Measurements from ENCODE around the gene KMT2D.

KMT2D gene

GRCh38 chr12:49022558-49023178 is 37.9 kb downstream of the KMT2D start:
- no peak overlapping the region for H3K23ac ChIP-seq (ENCODE audit: low read length in 2 of 2)
- WGBS, result 96% methylated on average over 14 of the region's 15 CpGs

GRCh38 chr12:49021292-49021915 is 39.2 kb downstream of the KMT2D start:
- H3K27me3 ChIP-seq (ENCODE audit: control insufficient read depth in 1 of 2, insufficient read depth in 1 of 2, low read length in 2 of 2), result no peaks in the 10 kb centered on the region

More at GRCh38 chr12:49022558-49023178, 37.9 kb downstream of the KMT2D start:
- Histone ChIP-seq H4K91ac (ENCODE audit: low read length) (no peak overlapping the region), H3K36me3 (ENCODE audit: control insufficient read depth in 1 of 2, insufficient read depth in 2 of 2, low read depth in 1 of 2, low read length in 2 of 2) (peaks cover 64 to 66% of the 10 kb centered on the region in 2 experiments), H3K4me1 (ENCODE audit: control insufficient read depth, insufficient read depth, low read depth, low read length) (peaks cover 1% of the 10 kb centered on the region), H3K27ac (ENCODE audit: low read length, poor library complexity, severe bottlenecking) (no peak overlapping the region), H2AK5ac (ENCODE audit: low read length, severe bottlenecking) (no peak overlapping the region), H3K14ac (ENCODE audit: low read length in 2 of 2) (no peak overlapping the region), H2BK12ac (ENCODE audit: low read length in 2 of 2) (no peak overlapping the region), H2BK15ac (ENCODE audit: low read depth, poor library complexity, severe bottlenecking) (no peak overlapping the region), H3K9me3 (ENCODE audit: control insufficient read depth, low read length) (no peaks in the 10 kb centered on the region), H2BK120ac (ENCODE audit: low read depth, low read length) (no peak overlapping the region), H3K4ac (ENCODE audit: low read depth in 1 of 2, low read length in 2 of 2) (no peak overlapping the region), H3K18ac (ENCODE audit: low read depth in 1 of 2, low read length in 2 of 2) (no peak overlapping the region), H4K8ac (ENCODE audit: low read length) (no peak overlapping the region), H3K9ac (ENCODE audit: low read length) (no peak overlapping the region), H2AFZ (ENCODE audit: low read depth, low read length) (no peak overlapping the region), H2BK5ac (ENCODE audit: low read depth, low read length, poor library complexity, severe bottlenecking) (no peak overlapping the region), H3K79me1 (replicated peaks; ENCODE audit: low read length, poor library complexity, severe bottlenecking) (peaks cover 19% of the 10 kb centered on the region), H3K4me3 (ENCODE audit: insufficient read depth in 1 of 2, low read depth in 1 of 2, low read length in 2 of 2) (no peak overlapping the region), H3K27me3 (ENCODE audit: control insufficient read depth in 1 of 2, insufficient read depth in 1 of 2, low read length in 2 of 2) (no peaks in the 10 kb centered on the region), H3K4me2 (ENCODE audit: low read length, poor library complexity, severe bottlenecking) (no peak overlapping the region)
- no peak for DNase-seq

GRCh38 chr12:49020441-49020840 is 40.2 kb downstream of the KMT2D start:
- Histone ChIP-seq H3K4me1 (ENCODE audit: control insufficient read depth, insufficient read depth, low read depth, low read length) (peaks cover 5% of the 10 kb centered on the region), H2AFZ (ENCODE audit: low read depth, low read length) (no peak overlapping the region), H2BK5ac (ENCODE audit: low read depth, low read length, poor library complexity, severe bottlenecking) (no peak overlapping the region), H2BK120ac (ENCODE audit: low read depth, low read length) (no peak overlapping the region), H3K79me1 (replicated peaks; ENCODE audit: low read length, poor library complexity, severe bottlenecking) (peaks cover 25% of the 10 kb centered on the region), H3K23ac (ENCODE audit: low read length in 2 of 2) (no peak overlapping the region), H4K8ac (ENCODE audit: low read length) (no peak overlapping the region), H3K27me3 (ENCODE audit: control insufficient read depth in 1 of 2, insufficient read depth in 1 of 2, low read length in 2 of 2) (no peaks in the 10 kb centered on the region), H3K4me2 (ENCODE audit: low read length, poor library complexity, severe bottlenecking) (no peak overlapping the region), H3K18ac (ENCODE audit: low read depth in 1 of 2, low read length in 2 of 2) (no peak overlapping the region), H2BK15ac (ENCODE audit: low read depth, poor library complexity, severe bottlenecking) (no peak overlapping the region), H3K14ac (ENCODE audit: low read length in 2 of 2) (no peak overlapping the region), H2AK5ac (ENCODE audit: low read length, severe bottlenecking) (no peak overlapping the region), H3K9me3 (ENCODE audit: control insufficient read depth, low read length) (no peaks in the 10 kb centered on the region), H3K4me3 (ENCODE audit: insufficient read depth in 1 of 2, low read depth in 1 of 2, low read length in 2 of 2) (no peak overlapping the region), H3K4ac (ENCODE audit: low read depth in 1 of 2, low read length in 2 of 2) (no peak overlapping the region), H3K27ac (ENCODE audit: low read length, poor library complexity, severe bottlenecking) (no peak overlapping the region), H2BK12ac (ENCODE audit: low read length in 2 of 2) (no peak overlapping the region), H3K36me3 (ENCODE audit: control insufficient read depth in 1 of 2, insufficient read depth in 2 of 2, low read depth in 1 of 2, low read length in 2 of 2) (peaks cover 42 to 47% of the 10 kb centered on the region in 2 experiments), H3K9ac (ENCODE audit: low read length) (no peak overlapping the region), H4K91ac (ENCODE audit: low read length) (no peak overlapping the region)
- WGBS, result 100% methylated on average over 1 of the region's 6 CpGs
- DNase-seq, result no peak

More at GRCh38 chr12:49021292-49021915, 39.2 kb downstream of the KMT2D start:
- Histone ChIP-seq H2BK120ac (ENCODE audit: low read depth, low read length) (no peak overlapping the region), H2AFZ (ENCODE audit: low read depth, low read length) (no peak overlapping the region), H3K4me1 (ENCODE audit: control insufficient read depth, insufficient read depth, low read depth, low read length) (peaks cover 5% of the 10 kb centered on the region), H4K91ac (ENCODE audit: low read length) (no peak overlapping the region), H3K4ac (ENCODE audit: low read depth in 1 of 2, low read length in 2 of 2) (no peak overlapping the region), H2AK5ac (ENCODE audit: low read length, severe bottlenecking) (no peak overlapping the region), H3K4me3 (ENCODE audit: insufficient read depth in 1 of 2, low read depth in 1 of 2, low read length in 2 of 2) (no peak overlapping the region), H3K79me1 (replicated peaks; ENCODE audit: low read length, poor library complexity, severe bottlenecking) (peaks cover 19% of the 10 kb centered on the region), H2BK12ac (ENCODE audit: low read length in 2 of 2) (no peak overlapping the region), H3K4me2 (ENCODE audit: low read length, poor library complexity, severe bottlenecking) (no peak overlapping the region), H3K9ac (ENCODE audit: low read length) (no peak overlapping the region), H3K9me3 (ENCODE audit: control insufficient read depth, low read length) (no peaks in the 10 kb centered on the region), H4K8ac (ENCODE audit: low read length) (no peak overlapping the region), H3K14ac (ENCODE audit: low read length in 2 of 2) (no peak overlapping the region), H3K23ac (ENCODE audit: low read length in 2 of 2) (no peak overlapping the region), H3K36me3 (ENCODE audit: control insufficient read depth in 1 of 2, insufficient read depth in 2 of 2, low read depth in 1 of 2, low read length in 2 of 2) (peaks cover 51 to 53% of the 10 kb centered on the region in 2 experiments), H3K18ac (ENCODE audit: low read depth in 1 of 2, low read length in 2 of 2) (no peak overlapping the region), H2BK15ac (ENCODE audit: low read depth, poor library complexity, severe bottlenecking) (no peak overlapping the region), H3K27ac (ENCODE audit: low read length, poor library complexity, severe bottlenecking) (no peak overlapping the region), H2BK5ac (ENCODE audit: low read depth, low read length, poor library complexity, severe bottlenecking) (no peak overlapping the region)
- DNase-seq, result no peak
- WGBS, result 90% methylated on average over 7 of the region's 11 CpGs

GRCh38 chr12:49019443-49020324 is 40.9 kb downstream of the KMT2D start:
- WGBS, result 84% methylated on average over 6 of the region's 10 CpGs
- Histone ChIP-seq H2BK120ac (ENCODE audit: low read depth, low read length) (peak overlapping the region; percentile 59), H4K91ac (ENCODE audit: low read length) (no peak overlapping the region), H3K4me3 (ENCODE audit: insufficient read depth in 1 of 2, low read depth in 1 of 2, low read length in 2 of 2) (no peak overlapping the region), H3K36me3 (ENCODE audit: control insufficient read depth in 1 of 2, insufficient read depth in 2 of 2, low read depth in 1 of 2, low read length in 2 of 2) (peaks cover 34 to 42% of the 10 kb centered on the region in 2 experiments), H3K4me1 (ENCODE audit: control insufficient read depth, insufficient read depth, low read depth, low read length) (peaks cover 5% of the 10 kb centered on the region), H3K9me3 (ENCODE audit: control insufficient read depth, low read length) (no peaks in the 10 kb centered on the region), H2AK5ac (ENCODE audit: low read length, severe bottlenecking) (peak overlapping the region; percentile 51), H3K18ac (ENCODE audit: low read depth in 1 of 2, low read length in 2 of 2) (no peak overlapping the region), H3K4ac (ENCODE audit: low read depth in 1 of 2, low read length in 2 of 2) (no peak overlapping the region), H3K23ac (ENCODE audit: low read length in 2 of 2) (no peak overlapping the region), H3K27ac (ENCODE audit: low read length, poor library complexity, severe bottlenecking) (no peak overlapping the region), H3K14ac (ENCODE audit: low read length in 2 of 2) (no peak overlapping the region), H2BK12ac (ENCODE audit: low read length in 2 of 2) (no peak overlapping the region), H3K27me3 (ENCODE audit: control insufficient read depth in 1 of 2, insufficient read depth in 1 of 2, low read length in 2 of 2) (no peaks in the 10 kb centered on the region), H2AFZ (ENCODE audit: low read depth, low read length) (no peak overlapping the region), H3K4me2 (ENCODE audit: low read length, poor library complexity, severe bottlenecking) (no peak overlapping the region), H3K9ac (ENCODE audit: low read length) (peak overlapping the region; percentile 98), H4K8ac (ENCODE audit: low read length) (peak overlapping the region; percentile 45), H2BK5ac (ENCODE audit: low read depth, low read length, poor library complexity, severe bottlenecking) (no peak overlapping the region), H3K79me1 (replicated peaks; ENCODE audit: low read length, poor library complexity, severe bottlenecking) (peaks cover 26% of the 10 kb centered on the region), H2BK15ac (ENCODE audit: low read depth, poor library complexity, severe bottlenecking) (no peak overlapping the region)
- DNase-seq, result peak; percentile 53
